SKM-1 treated with dmso at 0.1 percent for 144 hours (cell line): ENCODE data around the gene UTP4.
"Not testable (repeated sequence)": the region's sequence is repeated elsewhere in the genome, so short reads cannot be mapped to it uniquely, and the experiment has no call there.

Source experiments
- DNase-seq: peaks from one replicate; lab custom pipeline; 2025; ENCODE audit not compliant: unreplicated experiment; lab: John Stamatoyannopoulos, UW

UTP4 gene

DNA sequence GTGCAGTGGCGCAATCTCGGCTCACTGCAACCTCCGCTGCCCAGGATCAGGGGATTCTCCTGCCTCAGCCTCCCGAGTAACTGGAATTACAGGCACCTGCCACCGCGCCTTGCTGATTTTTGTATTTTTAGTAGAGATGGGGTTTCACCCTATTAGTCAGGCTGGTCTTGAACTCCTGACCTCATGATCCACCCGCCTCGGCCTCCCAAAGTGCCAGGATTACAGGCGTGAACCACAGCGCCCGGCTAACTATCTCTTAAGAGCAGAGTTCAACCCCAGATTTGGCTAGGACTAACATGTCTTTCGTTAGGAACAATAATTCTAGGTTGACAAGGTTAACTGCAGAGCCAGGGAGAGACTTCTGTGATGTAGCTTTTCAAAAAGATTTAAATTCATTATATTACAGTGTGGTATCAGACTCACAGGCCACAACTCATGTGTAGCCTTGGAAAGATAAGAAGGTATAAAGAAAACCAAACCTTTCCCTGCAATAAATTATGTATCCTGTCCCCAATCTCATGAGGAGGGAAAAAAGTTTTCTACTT lies 4.4 kb upstream of the UTP4 start:
- DNase-seq: no peak

DNA sequence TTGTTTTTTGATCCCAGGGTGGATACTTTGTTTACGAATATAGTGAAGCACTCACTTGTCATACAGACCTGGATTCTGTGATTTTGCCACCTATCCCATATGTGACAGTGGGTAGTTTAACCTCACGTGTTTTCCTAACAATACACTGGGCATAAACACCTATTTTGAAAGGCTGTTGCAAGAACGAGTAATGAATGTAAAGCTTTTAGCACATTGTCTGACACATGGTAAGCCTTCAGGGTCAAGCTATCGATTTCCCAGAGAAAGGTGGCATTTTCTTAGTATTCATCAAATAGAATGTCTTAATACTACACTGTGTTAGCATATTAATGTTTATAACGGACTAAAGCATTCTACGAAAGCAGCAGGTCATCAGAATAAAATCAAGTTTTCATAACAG lies 2.0 kb upstream of the UTP4 start:
- DNase-seq: no peak

DNA sequence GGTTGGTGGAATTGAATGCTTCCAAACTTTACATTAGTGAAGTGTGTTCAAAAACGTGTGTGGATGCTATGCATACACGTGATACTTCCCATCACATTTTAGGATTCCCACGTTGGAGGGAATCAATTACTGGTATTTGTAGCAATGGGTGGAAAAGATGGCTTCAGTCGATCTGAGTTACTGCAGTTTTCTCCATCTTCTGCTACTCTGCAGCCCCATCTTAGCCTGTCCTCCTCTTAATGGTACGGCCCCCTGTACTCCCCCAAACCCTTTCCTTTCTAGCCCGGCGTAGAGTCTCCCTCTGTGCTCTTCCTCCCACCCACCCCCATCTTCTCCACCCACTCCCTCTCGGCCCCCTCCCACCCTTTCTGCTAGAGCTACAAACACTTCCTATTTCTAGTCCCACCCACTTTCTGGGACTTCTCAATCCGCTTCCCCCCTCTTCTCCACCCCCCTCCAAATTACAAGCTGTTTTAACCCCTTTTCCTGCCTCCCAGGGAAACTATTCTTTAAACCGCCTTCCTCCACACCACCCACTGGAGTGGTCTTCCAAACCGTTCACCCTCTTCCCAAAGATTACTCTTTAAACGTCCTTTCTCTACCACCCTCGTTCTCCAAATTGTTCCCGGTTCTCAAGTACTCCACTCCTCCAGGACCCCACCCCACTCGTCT lies 1.1 kb upstream of the UTP4 start:
- DNase-seq: peak; percentile 68

DNA sequence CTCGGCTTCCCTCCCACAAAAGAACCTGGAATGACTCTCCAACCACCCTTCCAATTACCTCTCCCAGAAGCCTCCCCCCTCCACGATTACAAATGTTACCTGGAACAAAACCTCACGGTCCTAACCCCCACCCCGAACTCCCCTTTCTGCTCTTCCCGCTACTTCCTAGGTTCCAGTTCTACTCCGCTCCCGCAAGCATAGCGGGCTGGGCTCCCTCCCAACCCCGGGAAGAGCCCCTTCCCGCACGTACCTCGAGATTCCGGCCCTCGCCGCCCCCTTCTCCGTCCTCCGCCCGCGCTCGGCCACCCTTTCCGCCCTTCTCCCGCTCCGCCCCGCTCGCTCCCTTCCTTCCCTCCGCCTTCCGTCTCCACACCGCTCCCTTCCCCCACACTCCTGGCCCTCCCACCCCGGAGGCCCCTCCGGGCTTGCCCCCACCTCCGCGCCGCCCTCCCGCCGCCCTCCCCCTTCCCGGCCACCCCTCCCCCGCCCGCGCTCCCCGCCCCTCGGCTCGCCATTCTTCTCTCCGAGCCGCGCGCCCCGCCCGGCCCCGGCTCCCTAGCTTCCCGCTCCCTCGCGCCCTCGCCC lies 518 bp upstream of the UTP4 start:
- peak; percentile 67 for DNase-seq

DNA sequence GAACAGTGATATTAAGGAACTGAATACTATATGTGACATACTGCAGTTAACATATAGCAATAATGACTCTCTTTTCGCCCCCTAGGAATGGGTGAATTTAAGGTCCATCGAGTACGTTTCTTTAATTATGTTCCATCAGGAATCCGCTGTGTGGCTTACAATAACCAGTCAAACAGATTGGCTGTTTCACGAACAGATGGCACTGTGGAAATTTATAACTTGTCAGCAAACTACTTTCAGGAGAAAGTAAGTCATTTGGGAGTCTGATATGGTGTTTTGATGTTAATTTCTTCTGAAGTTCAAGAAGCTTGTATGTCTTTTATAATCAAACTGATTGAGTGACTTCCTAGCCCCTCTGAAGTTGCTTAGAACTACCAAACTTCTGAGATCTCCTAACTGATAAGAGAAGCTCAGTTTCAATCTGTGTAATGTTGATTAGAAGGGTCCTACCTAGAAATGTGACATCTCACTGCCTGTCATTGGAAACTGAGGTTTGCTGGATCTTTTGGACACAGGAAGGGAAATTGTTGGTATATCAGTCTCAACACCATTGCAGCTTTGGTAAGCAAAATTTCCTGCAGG lies 1.0 kb downstream of the UTP4 start:
- no peak for DNase-seq

DNA sequence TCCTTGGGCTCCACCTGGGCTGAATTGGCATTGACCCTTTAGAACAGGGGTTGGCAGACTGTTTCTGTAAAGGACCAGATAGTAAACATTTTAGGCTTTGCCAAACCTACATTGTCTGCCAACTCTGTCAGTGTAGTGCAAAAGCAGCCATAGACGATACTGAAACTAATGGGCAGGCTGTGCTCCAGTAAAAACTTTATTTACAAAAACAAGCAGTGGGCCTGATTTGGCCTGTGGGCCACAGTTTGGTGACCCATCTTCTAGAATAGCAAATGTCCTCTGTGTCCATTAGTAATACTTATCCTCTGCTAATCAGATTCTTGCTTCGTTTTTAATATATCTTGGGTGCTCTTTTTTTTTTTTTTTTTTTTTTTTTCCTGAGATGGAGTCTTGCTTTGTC lies 6.2 kb downstream of the UTP4 start:
- no peak for DNase-seq

DNA sequence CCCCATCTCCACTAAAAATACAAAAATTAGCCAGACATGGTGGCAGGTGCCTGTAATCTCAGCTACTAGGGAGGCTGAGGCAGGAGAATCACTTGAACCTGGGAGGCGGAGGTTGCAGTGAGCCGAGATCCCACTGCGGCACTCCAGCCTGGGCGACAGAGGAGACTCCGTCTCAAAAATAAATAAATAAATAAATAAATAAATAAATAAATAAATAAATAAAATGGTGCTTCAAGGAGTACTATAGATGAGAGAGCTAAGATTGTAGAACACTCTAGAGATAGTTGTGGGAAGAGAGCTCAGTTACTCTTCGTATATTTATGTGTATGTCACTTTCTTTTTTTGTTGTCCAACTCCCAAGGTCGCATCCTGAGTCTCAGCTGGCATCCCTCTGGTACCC lies 7.0 kb downstream of the UTP4 start:
- DNase-seq: not testable (repeated sequence)

DNA sequence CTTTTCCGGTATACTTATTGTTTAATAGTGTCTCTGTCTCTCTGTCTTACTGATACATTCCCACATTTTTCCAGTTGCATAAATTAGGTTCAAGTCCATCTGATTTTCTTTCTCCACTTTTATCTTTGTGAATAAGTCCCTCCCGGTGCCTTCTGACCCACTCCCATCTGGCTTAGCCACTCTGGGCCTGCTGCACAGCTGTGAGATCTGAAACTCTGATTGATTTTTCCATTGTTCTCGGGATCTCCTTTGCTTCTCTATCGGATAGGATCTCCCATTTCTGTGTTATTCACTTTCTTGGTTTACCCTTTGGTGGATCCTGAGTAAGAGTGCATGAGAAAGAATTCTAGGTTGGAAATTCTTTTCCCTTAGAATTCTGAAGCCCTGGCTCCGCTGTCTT lies 8.6 kb downstream of the UTP4 start:
- DNase-seq: no peak

DNA sequence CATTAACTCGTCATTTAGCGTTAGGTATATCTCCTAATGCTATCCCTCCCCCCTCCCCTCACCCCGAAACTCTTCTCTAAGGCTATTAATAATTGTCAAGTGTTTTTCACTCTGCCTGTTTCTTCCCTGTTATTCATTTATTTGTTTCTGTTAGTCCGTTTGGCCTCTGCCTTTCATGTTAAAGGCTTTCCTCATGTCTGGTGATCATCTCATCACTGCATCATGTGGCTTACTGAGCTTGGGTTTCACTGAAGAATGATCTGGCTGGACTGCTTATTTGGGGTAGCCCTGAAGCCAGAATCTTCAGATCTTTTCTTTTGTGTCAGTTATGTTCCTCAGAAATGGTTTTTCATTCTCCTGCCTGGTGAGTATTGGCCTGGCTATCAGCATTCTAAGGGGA lies 9.5 kb downstream of the UTP4 start:
- no peak for DNase-seq

DNA sequence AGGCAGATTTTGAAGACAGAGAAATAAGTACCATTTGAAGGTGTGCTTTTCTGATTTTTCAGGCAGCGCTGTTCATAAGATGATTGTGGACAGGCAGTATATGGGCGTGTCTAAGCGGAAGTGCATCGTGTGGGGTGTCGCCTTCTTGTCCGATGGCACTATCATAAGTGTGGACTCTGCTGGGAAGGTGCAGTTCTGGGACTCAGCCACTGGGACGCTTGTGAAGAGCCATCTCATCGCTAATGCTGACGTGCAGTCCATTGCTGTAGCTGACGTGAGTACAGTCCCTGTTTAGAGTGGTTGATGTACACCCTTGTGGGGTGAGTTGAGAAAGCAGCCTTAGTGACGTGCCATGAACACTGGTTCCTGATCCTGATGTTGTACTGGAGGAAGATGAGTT lies 10.7 kb downstream of the UTP4 start:
- no peak for DNase-seq

DNA sequence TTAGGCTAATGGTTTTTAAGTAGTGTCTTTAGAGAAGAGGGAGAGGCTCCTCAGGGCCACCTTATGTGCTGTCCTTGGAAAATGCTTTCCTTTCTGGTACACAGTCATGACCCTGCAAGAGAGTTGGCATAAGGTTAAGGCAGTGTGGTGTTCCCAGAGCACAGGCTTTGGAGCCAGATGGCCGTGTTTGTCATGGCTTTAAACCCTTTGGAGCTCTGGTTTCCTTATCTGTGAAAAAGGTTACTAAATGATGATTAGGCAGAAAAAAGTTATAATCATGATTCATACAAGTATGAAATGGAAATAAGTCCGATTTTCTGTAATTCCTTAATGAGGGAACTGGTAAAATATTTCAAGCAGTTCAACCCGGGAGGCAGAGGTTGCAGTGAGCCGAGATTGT lies 13.2 kb downstream of the UTP4 start:
- no peak for DNase-seq

DNA sequence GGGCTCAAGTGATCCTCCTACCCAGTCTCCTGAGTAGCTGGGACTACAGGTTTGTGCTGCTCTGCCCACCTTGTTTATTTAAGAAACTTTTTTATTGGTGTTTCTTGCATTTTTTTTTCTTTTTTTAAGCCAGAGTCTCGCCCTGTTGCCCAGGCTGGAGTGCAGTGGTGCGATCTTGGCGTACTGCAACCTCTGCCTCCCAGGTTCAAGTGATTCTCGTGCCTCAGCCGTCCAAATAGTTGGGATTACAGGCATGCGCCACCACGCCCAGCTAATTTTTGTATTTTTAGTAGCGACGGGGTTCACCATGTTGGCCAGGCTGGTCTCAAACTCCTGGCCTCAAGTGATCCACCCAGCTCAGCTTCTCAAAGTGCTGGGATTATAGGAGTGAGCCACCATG lies 17.2 kb downstream of the UTP4 start:
- DNase-seq: not testable (repeated sequence)

DNA sequence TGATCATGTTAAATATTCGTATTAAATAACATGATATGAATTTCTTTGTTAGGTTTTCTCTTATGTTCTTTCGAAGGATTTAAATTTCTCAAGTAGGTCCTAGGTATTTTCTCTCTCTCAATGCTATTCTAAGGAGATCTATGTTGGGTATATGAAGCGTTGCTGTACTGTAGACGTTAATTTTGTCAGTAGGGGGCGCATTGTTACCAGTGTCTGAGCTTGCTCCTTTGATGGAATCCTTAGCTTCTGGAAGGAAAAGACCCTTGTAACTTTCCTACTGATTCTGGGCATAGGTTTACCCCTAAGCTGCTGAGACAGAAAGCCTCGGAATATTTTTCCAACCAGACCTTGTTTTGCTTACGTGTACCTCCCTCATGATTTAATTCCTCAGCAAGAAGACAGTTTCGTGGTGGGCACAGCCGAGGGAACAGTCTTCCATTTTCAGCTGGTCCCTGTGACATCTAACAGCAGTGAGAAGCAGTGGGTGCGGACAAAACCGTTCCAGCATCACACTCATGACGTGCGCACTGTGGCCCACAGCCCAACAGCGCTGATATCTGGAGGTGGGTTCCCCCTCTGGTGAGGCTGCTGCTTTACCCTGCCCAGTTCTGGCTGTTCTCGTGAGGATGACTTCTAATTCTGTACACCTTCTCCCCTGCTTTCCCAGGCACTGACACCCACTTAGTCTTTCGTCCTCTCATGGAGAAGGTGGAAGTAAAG lies 17.9 kb downstream of the UTP4 start:
- DNase-seq: peak; percentile 56

DNA sequence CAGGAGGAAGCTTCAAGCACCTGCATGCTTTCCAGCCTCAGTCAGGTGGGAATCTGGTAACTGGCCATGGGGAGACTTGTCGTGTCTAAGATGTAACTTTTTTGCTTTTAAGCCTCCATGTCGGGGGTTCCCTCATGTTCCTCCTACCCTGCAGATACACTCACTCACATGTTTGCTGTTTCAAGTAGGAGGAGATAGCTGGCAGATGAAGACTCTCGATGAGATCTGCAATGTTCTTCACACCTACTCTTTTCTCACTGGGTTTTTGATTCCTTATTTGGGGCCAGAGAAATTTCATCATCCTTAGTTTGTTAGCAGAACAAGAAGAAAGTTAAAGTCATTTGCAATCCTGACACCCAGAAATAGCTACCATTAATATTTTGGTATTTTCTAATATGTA lies 24.7 kb downstream of the UTP4 start:
- no peak for DNase-seq

DNA sequence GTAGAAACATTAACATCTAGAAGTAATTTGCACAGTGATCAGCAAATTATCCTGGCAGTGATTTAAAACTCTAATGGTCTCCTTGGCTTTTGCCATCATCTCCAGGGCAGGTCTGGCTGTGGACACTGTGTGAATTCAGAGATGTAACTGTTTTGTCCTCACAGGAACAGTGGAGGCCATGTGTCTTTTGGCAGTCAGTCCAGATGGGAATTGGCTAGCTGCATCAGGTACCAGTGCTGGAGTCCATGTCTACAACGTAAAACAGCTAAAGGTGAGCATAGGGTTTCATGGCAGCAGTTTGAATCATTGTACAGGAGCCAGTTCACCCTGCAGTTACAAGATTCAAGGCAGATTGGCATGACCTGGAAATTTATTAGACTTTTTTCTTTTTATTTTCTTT lies 27.7 kb downstream of the UTP4 start:
- no peak for DNase-seq

DNA sequence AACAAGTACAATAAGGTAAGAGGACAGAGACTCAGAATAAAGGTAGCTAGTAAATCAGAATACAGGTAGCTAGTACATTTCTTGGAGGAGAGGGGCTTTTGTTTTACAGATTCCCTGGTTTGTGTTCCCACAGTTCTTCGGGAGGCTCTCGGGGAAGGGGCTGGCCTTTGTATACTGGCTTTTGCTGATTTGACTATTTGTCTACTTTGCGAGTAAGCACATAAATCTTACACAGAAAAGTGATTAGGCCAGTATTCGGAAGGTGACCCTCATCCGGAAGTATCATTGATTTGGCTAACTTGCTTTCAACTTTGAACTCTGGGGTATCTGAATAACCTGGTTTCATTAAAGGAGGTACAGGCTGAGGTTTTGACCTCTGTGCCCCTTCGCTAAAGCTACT lies 33.1 kb downstream of the UTP4 start:
- no peak for DNase-seq

DNA sequence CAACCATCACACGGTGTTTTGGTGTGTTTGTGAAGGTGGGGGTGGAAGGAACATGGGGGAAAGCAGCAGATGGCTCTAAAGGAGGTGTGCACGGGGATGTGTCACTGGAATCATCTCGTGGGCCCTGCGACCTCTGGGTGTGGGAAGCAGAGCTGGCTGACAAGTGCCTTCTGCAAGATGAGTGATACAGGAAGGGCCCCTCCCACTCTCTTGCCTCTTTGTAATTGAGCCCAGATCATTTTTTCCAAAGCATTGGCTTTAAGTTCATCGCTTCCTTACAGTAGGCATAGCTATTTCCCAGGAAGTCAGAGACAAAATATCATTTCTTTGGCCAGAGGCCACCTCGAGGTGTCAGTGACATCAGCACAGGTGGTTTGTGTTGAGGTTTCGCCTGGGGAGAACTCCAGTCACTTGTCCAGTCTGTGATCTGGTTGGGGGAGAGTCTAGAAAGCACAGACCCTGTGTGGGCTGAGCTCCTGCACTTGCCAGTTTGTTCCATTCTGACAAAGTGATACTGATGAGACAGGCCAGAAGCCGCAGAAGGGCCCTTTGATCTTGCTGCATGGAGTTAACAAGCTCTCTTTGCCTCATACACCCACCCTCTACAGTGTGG lies 33.9 kb downstream of the UTP4 start:
- DNase-seq: no peak

DNA sequence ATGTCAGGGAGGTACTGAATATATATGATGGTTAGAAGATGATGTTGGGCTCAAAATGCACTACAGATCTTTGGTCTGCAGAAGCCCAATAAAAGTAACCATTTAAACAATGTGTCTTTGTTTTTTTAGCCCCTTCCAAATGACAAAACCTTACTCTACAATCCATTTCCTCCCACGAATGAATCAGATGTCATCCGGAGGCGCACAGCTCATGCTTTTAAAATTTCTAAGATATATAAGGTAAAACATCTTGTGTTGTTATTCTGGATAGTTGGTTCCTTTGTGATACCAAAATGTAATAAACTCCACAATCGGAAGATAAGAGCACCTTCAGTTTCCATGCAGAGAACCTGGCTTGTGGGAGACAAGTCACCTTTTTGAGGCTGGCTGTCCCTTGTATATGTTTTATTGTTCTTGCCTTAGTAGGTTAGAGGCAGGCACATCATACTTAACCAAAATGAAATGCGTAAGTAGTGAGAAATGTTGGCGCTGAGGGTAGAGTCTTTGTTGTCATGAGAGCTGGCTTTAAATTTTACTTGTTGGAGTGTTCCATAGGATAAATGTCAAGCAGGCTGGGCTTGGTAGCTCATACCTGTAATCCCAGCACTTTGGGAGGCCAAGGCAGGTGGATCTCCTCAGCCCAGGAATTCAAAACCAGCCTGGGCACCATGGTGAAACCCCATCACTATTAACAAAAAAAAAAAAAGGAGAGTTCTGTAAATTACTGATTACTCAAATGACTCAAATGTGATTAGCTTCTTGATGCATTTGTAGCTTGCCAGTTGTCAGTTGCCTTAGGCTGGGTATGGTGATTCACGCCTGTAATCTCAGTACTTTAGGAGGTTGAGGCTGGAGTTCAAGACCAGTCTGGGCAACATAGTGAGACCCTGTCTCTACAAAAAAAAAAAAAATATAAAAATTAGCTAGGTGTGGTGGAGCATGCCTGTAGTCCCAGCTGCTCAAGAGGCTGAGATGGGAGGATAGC lies 34.8 kb downstream of the UTP4 start:
- DNase-seq: no peak

DNA sequence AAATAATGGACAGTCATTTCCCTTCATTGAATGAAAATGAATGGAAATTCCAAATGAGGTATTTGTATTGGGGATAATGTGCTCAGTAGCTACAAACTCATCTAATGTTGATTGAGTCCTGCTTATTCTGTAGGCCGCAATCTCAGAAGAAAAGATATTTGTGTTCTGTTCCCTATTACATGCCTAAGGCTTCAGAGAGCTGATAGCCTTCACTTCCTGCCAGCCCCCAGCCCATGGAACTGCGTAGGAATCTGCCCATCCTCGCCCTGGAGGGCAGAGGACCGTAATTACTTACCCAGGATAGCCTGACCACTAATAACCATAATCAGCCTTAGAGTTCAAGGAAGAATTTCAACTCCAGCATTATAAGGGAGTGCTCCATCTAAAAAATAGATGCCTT lies 36.6 kb downstream of the UTP4 start:
- DNase-seq: no peak

DNA sequence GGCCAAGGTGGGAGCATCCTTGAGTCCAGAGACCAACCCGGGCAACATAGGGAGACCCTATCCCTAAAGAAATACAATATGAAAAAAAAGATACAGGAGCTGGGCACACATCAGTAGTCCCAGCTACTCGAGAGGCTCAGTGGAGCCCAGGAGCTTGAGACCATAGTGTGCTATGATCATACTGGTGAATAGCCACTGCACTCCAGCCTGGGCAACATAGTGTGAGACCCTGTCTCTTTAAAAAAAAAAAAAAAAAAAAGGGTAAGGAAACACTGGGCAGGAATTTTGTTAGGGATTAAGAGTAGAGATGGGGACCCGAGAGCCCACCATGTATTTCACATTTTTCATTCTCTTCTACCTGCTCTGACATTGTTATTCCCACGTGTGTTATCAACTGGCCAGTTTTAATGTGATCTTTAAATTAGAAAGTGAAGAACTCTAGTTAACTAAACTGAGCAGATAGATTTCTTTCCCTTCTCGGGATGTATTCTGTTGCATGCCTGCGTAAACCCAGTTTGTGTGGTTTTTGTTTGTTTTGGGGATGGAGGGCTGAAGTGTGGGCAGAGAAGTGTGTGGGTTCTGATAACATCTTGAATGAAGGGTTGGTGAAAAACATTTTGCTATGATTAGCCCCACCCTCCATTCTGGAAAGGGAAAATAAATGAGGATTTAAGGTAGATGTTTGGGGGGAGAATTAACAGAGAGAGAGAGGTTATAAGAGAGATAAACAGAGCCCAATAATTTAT lies 37.3 kb downstream of the UTP4 start:
- DNase-seq: no peak
